Smooth muscle cell of bladder (primary cell): ENCODE measurements around the gene LYST. TPM values are rescaled to one million over a fixed set of nuclear protein-coding genes. Genes with fewer than 3 reads are reported as not detected.

Experiments
- total RNA-seq: library from RNA; depleted of rRNA; stranded (reverse); fragments of >200 nt; gene quantifications from 2 replicates; pipeline ENCODE4 v1.2.3, GENCODE V29; 2014

Gene LYST, protein sequence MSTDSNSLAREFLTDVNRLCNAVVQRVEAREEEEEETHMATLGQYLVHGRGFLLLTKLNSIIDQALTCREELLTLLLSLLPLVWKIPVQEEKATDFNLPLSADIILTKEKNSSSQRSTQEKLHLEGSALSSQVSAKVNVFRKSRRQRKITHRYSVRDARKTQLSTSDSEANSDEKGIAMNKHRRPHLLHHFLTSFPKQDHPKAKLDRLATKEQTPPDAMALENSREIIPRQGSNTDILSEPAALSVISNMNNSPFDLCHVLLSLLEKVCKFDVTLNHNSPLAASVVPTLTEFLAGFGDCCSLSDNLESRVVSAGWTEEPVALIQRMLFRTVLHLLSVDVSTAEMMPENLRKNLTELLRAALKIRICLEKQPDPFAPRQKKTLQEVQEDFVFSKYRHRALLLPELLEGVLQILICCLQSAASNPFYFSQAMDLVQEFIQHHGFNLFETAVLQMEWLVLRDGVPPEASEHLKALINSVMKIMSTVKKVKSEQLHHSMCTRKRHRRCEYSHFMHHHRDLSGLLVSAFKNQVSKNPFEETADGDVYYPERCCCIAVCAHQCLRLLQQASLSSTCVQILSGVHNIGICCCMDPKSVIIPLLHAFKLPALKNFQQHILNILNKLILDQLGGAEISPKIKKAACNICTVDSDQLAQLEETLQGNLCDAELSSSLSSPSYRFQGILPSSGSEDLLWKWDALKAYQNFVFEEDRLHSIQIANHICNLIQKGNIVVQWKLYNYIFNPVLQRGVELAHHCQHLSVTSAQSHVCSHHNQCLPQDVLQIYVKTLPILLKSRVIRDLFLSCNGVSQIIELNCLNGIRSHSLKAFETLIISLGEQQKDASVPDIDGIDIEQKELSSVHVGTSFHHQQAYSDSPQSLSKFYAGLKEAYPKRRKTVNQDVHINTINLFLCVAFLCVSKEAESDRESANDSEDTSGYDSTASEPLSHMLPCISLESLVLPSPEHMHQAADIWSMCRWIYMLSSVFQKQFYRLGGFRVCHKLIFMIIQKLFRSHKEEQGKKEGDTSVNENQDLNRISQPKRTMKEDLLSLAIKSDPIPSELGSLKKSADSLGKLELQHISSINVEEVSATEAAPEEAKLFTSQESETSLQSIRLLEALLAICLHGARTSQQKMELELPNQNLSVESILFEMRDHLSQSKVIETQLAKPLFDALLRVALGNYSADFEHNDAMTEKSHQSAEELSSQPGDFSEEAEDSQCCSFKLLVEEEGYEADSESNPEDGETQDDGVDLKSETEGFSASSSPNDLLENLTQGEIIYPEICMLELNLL (N-terminal part only)
- total RNA-seq = 20.9 and 27.7 TPM in 2 replicates

DNA sequence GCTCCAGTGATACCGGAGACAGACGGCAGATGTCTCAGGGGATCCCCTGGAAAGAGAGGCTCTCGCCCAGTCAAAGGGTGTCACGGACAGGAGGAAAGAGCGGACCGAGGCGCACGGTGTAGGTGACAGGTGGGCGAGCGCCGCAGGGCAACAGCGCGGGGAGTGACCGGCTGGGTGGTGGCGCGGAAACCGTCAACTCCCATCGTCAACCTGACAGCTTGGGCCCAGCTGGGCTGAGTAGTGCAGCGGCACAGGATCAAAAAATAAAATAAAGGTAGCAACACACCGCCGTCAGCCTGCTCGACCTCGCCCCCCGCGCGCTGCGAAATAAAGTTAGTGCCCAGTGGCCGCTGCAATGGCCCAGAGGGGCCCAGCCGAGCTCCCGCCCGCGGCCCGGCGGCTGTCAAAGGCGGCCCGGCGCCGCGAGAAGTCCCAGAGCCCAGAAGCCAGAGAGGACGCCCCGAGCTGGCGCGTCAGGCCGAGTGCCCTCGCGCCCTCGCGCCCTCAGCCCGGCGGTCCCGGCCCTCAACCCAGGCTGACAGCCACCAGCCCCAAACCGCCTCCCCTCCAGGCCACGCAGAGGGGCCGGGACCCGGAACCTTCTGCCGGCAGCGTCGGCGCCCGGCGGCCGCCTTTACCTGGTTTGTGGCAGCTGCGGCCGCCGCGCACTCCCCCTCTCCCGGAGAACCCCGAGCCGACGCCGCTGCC, at the start of gene LYST:
Gene LYST, minus strand, starts transcription at position 702 of the 708 bp plus-strand sequence. CDS start 36,489 bp downstream, outside the sequence.

DNA sequence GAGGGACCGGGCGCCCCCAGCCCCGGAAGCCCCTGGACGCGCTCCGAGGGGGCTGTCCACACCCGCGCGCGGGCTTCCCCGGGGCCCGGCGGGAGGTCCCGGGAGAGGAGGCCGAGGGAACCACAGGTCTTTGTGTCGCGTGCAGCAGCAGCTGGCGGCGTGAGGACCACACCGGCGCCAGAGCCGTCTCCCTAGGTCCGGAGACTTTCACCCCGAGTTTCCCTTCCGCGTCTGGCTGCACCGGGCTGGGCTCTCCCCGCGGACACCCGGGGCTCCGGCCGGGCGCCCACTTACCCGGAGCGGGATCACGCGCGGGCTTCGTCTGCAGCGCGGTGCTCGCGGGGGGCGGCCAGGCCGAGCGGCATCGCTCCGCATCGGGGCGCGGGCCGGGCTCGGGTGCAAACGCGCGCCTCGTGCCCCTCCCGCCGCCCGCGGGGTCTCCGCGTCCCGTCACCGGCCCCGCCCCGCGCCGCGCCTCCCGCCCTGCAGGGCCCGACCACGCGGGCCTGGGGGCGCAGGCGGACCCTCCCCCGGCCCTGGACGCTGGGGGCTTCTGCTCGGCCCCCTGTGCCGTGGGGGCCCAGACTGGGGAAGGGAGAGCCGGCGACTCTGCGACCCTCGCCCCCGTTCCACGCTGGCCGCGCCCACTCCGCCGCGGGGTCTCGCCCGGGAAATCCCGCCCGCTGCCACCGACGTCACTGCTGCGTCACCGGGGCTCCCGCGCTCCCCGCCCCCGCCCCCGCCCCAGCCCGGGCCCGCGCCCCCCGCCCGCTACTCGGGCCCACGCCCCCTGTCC, 217.1 kb downstream of the LYST start, which contains the start of gene GNG4:
Gene GNG4, minus strand, starts transcription at position 417 of the 796 bp plus-strand sequence. CDS start 65,946 bp downstream, outside the sequence.

Other genes starting within 250 kb of the LYST start
- 3.2 and 3.7 TPM in 2 replicates for gene GNG4, start 217.1 kb downstream of the LYST start, total RNA-seq
- 75.4 and 113 TPM in 2 replicates for gene NID1, start 198.2 kb upstream of the LYST start, total RNA-seq